Activated CD8-positive, alpha-beta memory T cell treated with anti-CD3 and anti-CD28 coated beads, Interleukin-2, amount 50 U/mL, for 48 hours (primary cell): ENCODE results near the gene VCL.
"Not testable (repeated sequence)": the region's sequence is repeated elsewhere in the genome, so short reads cannot be mapped to it uniquely, and the experiment has no call there.

ENCODE experiments used
- DNase-seq: peaks from one replicate; pipeline ENCODE4 v3.0.0-alpha.2; 2020

VCL gene

GRCh38 chr10:74044419-74044818, 46.5 kb downstream of the VCL start:
- DNase-seq = no peak

- no peak for DNase-seq
Observed at GRCh38 chr10:74047304-74047703, 49.4 kb downstream of the VCL start.

GRCh38 chr10:74047871-74048270, 50.0 kb downstream of the VCL start:
- no peak for DNase-seq

- no peak for DNase-seq
Observed at GRCh38 chr10:74048433-74048832, 50.5 kb downstream of the VCL start.

GRCh38 chr10:74049955-74050354, 52.0 kb downstream of the VCL start:
- no peak for DNase-seq

DNA sequence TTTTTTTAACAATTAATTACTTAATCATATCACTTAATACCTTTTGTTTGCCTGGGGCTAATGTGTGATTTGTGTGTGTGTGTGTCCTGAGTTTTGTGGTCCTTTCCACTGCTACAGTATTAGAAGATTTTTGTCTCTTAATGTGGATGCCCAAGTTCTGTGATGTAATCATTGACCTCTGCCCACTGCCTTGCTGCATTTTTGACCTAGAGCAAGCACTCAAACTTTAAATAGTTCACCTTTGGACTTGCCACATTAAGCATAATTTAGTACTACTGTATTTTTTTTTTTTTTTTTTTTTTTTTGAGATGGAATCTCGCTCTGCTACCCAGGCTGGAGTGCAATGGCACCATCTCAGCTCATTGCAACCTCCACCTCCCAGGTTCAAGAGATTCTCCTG, 52.7 kb downstream of the VCL start:
- DNase-seq = no peak

GRCh38 chr10:74051736-74052342, 53.9 kb downstream of the VCL start:
- no peak for DNase-seq

DNA sequence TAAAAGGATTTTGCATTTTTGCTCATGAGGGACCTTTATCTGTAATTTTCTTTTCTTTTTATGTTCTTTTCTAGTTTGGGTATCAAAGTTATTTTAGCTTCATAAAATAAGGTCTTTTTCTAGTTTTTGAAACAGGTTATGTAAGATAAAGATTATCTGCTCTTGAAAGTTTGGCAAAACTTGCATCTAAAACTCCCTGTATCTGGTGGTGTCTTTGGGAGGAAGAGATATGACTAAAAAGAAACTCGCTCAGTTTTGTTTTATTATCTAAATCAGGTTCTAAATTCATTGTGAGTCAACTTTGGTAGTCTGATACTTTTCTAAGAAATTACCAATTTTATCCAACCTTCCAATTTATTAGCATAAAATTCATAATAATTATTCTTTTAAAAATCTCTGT, 55.1 kb downstream of the VCL start:
- DNase-seq = no peak

GRCh38 chr10:74055383-74056049, 57.6 kb downstream of the VCL start:
- no peak for DNase-seq

DNA sequence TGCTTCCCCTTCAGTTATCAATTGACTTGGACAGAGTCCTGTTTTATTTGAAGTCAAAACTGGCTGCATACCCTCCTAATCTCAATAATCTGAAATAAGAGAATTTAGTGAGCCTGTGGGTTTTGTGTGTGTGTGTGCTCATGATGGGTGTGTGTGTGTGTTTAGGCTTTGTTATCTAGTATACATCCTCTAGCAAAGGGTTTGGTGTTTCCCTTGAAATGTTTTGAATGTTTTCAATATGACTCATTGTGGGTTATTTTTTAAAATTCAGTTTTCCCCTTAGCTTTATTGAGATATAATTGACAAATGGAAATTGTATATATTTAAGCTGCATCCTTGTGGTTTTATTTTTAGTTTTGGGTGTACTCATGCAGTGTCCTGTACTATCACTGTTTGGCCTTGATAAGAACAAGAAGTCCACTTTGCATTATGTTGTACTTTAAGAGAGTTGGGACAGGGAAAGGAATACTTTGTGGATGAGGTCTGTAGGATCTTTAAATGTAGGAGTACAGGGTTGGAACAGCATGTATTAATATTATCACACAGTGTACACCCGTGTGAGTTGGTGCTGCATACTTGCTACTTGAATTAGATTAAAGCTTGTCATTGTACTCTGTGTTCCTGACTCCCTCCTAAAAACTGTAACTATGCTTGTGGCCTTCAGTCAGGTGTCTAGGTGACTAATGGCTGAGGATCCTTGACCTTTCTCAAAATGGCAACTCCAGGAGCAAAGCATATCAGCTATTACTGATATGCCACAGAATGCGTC, 58.3 kb downstream of the VCL start:
- no peak for DNase-seq

DNA sequence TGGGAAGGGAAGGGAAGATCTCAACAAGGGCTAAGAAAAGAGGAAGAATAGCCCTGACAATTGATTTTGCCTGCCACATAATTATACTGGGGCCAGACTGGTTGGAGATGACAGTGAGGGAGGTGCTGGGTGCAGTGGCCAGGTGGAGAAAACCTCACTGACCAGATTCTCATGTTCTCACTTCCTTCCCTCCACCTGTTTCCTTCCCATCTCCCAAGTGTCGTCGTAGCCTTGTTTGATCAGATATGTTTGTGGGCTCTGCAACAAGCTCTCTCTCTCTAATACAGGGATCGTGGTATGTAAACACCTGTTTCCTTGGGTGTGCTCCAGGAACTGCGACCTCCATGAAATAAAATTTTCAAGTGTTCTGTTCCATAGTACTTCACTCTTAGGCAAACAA, 60.2 kb downstream of the VCL start:
- no peak for DNase-seq

GRCh38 chr10:74058658-74059057, 60.7 kb downstream of the VCL start:
- no peak for DNase-seq

DNA sequence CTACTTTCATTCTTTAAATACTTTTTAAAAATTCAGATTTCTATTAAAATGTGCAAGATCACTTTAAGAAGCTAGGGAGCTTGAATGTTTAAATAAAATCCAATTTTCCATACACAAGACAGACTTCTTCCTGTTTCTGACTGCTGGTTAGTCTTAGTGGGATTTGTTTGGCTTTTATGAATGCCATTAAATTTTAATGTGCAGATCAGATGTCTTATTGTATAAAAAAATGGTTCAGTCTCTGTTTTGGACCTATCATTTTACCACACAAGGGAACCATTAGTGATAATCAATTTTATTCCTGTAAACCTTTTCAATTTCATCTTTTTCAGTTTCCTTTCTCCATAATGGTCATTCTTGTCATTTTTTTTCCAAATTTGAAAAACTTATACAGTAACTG, 63.2 kb downstream of the VCL start:
- DNase-seq = no peak

DNA sequence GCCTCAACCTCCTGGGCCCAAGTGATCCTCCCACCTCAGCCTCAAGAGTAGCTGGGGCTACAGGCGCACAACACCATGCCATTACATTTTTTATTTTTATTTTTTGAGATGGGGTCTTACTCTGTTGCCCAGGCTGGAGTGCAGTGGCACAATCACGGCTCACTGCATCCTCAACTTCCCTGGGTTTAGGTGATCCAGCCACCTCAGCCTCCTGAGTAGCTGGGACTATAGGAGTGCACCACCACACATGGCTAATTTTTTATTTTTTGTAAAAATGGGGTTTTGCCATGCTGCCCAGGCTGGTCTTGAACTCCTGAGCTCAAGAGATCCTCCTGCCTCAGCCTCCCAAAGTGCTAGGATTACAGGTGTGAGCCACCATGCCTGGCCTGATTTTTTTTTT, 64.1 kb downstream of the VCL start:
- not testable (repeated sequence) for DNase-seq

DNA sequence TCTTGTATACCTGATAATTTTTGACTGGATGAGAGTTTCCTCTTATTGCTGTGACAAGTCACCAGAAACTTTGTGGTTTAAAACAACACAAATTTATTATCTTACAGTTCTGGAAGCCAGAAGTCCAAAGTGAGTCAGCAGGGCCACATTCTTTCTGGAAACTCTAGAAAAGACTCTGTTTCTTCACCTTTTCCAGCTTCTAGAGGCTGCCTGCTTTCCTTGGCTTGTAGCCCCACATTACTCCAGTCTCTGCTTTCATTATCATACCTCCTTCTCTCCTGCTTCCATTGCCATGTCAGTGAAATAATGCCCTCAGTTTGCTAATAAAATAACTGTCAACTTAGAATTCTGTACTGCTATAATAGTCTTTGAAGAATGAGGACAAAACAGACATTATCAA, 65.3 kb downstream of the VCL start:
- no peak for DNase-seq

- DNase-seq = no peak
Observed at GRCh38 chr10:74067373-74068352, 69.7 kb downstream of the VCL start.

DNA sequence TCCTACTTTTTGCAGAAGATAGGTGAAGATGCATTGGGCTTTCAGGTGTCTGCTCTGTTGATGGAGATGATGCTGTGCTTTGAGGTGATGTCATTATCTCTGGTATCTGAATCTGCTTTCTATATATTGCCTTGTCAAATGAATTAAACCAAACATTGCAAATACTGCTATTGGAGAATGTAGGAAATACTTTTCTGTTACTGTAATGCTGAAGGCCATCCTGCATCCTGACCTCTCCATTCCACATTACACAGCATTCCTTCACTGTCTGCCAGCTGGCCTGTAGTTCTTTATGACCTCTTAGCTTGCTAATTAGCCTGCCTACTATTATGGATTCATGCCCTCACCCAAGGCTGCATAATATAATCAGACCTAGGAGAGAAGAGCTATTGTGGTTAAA, 73.2 kb downstream of the VCL start:
- DNase-seq = no peak

DNA sequence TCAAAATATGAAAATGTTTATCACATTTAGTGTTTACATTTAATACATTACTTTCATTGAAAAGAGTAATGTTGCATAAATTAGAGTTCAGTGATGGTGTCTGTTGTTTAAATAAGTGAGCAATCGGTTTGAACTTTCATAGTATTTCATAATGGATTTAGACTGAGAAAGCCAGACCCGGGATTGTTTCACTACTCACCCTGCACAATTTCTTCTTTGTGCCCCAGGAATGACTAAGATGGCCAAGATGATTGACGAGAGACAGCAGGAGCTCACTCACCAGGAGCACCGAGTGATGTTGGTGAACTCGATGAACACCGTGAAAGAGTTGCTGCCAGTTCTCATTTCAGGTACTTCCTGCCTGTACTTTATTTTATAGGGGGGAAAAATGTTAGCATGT, 74.6 kb downstream of the VCL start:
- DNase-seq = no peak

GRCh38 chr10:74075906-74076305, 78.0 kb downstream of the VCL start:
- no peak for DNase-seq

- no peak for DNase-seq
Observed at GRCh38 chr10:74076961-74077360, 79.0 kb downstream of the VCL start.

DNA sequence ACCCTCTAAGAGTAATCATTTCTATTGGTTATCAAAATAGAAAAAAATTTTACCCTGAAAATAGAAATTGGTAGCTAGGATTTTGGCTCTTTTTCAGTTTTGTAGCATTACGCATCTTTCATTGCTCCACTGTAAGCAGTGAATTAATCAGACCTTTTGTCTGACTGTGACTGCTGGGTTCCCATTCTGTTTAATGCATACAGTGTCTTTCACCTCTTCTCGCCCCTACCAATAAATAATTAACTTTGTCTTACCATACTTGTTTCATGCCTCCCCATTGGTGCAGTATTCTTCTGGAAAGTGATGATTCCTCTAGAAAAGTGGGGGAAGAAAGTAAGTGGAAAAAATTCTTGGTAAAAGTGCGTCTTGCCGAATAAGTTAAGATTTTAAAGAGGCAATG, 79.5 kb downstream of the VCL start:
- DNase-seq = no peak

DNA sequence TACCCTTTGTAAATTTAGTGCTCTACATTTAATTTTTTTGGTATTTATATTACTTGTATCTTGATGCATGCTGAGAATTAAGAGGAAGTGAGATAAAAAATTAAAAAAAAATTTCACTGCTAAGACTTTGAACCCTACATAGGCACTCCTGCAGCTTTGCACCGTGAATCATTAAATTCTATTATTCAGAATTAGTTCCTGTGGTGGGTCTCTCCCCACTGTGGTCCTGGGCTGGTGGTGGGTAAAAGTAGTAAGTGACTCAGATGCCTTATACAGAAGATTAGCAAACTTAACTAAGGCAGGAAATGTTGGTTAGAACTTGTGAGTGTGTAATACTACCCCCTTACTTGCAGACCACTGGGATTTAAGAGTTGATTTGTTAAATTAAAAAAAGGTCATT, 80.1 kb downstream of the VCL start:
- DNase-seq = peak; percentile 63
